Thyroid gland (tissue), 4 donors: ENCODE measurements around the gene POU2AF1.

ENCODE experiments used
- CTCF ChIP-seq, 6 experiments: fragments of 200-600 bp in 3 of 6; fragments of 450-650 bp in 3 of 6; sonication (generic) in 3 of 6; IDR thresholded peaks; one replicate each; pipeline ENCODE4 v1.5.1; 2016 to 2019; ENCODE audit warnings: antibody characterized with exemption in 6 of 6, mild to moderate bottlenecking in 2 of 6, inconsistent platforms in 1 of 6, moderate library complexity in 1 of 6
- POLR2A ChIP-seq, 2 donors: fragments of 450-650 bp; IDR thresholded peaks; one replicate each; pipeline ENCODE4 v1.6.1; 2017; ENCODE audit warnings: antibody characterized with exemption in 2 of 2, mild to moderate bottlenecking in 2 of 2, moderate library complexity in 1 of 2

DNA sequence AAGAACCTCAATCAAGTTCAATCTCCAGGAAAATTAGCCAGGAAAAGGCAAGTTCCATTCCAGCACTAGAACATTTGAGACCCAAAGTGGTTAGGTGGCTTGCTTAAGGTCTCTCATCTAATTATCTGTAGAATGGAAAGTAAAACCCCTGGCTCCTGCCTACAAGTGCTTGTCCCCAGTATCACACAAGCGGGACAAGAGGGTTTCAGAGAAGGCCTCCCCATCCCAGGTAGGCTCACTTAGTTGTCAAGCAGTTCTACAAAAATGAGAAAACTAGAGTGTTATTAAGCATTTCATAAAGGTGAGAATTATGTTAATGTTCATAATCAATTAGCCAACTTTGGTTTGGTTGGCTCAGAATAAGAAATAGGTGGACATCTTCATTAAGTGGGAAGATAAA is 5.5 kb downstream of the POU2AF1 start:
- TF ChIP-seq CTCF (IDR thresholded peaks at IDR 0.05) (no peak), POLR2A (IDR thresholded peaks at IDR 0.05) (no peak)
